ENCODE measurements around the gene CCDC191. TPM values are rescaled to one million over a fixed set of nuclear protein-coding genes. Genes with fewer than 3 reads are reported as not detected.

CCDC191 gene
- polyA plus RNA-seq, 2 of the 4 experiments (the other 2 are of a cell fraction) = 2.5 to 5.0 TPM

- DNase-seq (ENCODE audit: low read depth in 1 of 2, low spot score in 1 of 2) (no peak), ATAC-seq (no peak), FAIRE-seq (no peak)
- Histone ChIP-seq H3K4me1 (no peaks in the 10 kb centered on the region), H3K27ac (no peak overlapping the region), H3K9me3 (no peaks in the 10 kb centered on the region), H3K4me3 (no peak overlapping the region), H3K4me2 (no peak overlapping the region)
- CTCF ChIA-PET = no interaction called here
- POLR2A ChIA-PET = no interaction called here
- TF ChIP-seq KDM1A (IDR thresholded peaks at IDR 0.05; ENCODE audit: low read depth) (no peak), MYC (IDR thresholded peaks at IDR 0.05; ENCODE audit: borderline replicate concordance, low read length) (no peak), REST (IDR thresholded peaks at IDR 0.05) (no peak), KDM5A (IDR thresholded peaks at IDR 0.05) (no peak), RCOR1 (IDR thresholded peaks at IDR 0.05; ENCODE audit: low read depth, low read length) (no peak), EHMT2 (IDR thresholded peaks at IDR 0.05; ENCODE audit: low read depth) (no peak), ZFP36 (IDR thresholded peaks at IDR 0.05; ENCODE audit: borderline replicate concordance, partially characterized antibody) (no peak), JUN (IDR thresholded peaks at IDR 0.05) (no peak), TFCP2L1 (CRISPR knock-in tag; IDR thresholded peaks at IDR 0.05) (no peak), EHF (CRISPR knock-in tag; IDR thresholded peaks at IDR 0.05) (no peak)
- TF ChIP-seq, protein P1, sequence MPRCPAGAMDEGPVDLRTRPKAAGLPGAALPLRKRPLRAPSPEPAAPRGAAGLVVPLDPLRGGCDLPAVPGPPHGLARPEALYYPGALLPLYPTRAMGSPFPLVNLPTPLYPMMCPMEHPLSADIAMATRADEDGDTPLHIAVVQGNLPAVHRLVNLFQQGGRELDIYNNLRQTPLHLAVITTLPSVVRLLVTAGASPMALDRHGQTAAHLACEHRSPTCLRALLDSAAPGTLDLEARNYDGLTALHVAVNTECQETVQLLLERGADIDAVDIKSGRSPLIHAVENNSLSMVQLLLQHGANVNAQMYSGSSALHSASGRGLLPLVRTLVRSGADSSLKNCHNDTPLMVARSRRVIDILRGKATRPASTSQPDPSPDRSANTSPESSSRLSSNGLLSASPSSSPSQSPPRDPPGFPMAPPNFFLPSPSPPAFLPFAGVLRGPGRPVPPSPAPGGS (IDR thresholded peaks at IDR 0.05) = no peak
- TF ChIP-seq, protein P2, sequence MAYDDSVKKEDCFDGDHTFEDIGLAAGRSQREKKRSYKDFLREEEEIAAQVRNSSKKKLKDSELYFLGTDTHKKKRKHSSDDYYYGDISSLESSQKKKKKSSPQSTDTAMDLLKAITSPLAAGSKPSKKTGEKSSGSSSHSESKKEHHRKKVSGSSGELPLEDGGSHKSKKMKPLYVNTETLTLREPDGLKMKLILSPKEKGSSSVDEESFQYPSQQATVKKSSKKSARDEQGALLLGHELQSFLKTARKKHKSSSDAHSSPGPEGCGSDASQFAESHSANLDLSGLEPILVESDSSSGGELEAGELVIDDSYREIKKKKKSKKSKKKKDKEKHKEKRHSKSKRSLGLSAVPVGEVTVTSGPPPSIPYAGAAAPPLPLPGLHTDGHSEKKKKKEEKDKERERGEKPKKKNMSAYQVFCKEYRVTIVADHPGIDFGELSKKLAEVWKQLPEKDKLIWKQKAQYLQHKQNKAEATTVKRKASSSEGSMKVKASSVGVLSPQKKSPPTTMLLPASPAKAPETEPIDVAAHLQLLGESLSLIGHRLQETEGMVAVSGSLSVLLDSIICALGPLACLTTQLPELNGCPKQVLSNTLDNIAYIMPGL (CRISPR knock-in tag; IDR thresholded peaks at IDR 0.05; ENCODE audit: borderline replicate concordance) = no peak
- TF ChIP-seq, protein P3, sequence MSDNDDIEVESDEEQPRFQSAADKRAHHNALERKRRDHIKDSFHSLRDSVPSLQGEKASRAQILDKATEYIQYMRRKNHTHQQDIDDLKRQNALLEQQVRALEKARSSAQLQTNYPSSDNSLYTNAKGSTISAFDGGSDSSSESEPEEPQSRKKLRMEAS (IDR thresholded peaks at IDR 0.05) = no peak
- WGBS (ENCODE audit: missing lambda C conversion rate) = 92% methylated on average over 8 of the region's 8 CpGs
Measured at GRCh38 chr3:113954091-113954685, 102.1 kb downstream of the CCDC191 start.

DNA sequence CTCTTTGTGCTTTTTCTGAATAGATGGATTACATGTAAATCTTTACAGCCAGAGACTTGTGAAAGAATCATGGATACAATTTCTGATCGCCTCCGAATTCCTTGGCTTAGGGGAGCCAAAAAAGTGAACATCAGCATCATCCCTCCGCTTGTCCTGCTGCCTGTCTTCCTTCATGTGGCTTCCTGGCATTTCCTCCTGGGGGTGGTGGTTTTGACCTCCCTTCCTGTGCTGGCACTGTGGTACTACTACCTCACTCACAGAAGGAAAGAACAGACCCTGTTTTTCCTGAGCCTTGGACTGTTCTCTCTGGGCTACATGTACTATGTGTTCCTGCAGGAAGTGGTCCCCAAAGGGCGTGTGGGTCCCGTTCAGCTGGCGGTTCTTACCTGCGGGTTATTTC lies 102.6 kb downstream of the CCDC191 start:
- FAIRE-seq = no peak

More for the DNA sequence above, 102.6 kb downstream of the CCDC191 start:
- Histone ChIP-seq H3K4me3 (no peak overlapping the region), H3K4me2 (no peak overlapping the region), H3K4me1 (no peaks in the 10 kb centered on the region), H3K27ac (no peak overlapping the region), H3K9me3 (no peaks in the 10 kb centered on the region)
- ATAC-seq = no peak
- CTCF ChIA-PET = interaction anchor here (1.0 kb wide), 1 partner anchor 13 kb away, joined by 3 read pairs; no protein-coding TSS in a partner anchor
- TF ChIP-seq HOXA7 (CRISPR knock-in tag; IDR thresholded peaks at IDR 0.05) = no peak
- no peak for TF ChIP-seq FOSB (CRISPR knock-in tag; IDR thresholded peaks at IDR 0.05)
- TF ChIP-seq USF2 (IDR thresholded peaks at IDR 0.05) = no peak
- no peak for TF ChIP-seq HOXB5 (CRISPR knock-in tag; IDR thresholded peaks at IDR 0.05)
- no peak for TF ChIP-seq KDM1A (IDR thresholded peaks at IDR 0.05; ENCODE audit: low read depth)
- TF ChIP-seq POLR2AphosphoS2 (conservative IDR thresholded peaks at IDR 0.05; ENCODE audit: low read length) = no peak
- no peak for TF ChIP-seq FOXS1 (CRISPR knock-in tag; IDR thresholded peaks at IDR 0.05)
- TF ChIP-seq EHMT2 (IDR thresholded peaks at IDR 0.05; ENCODE audit: low read depth) = no peak
- TF ChIP-seq ZNF302 (CRISPR knock-in tag; IDR thresholded peaks at IDR 0.05) = no peak
- TF ChIP-seq JUNB (IDR thresholded peaks at IDR 0.05) = no peak
- TF ChIP-seq MAZ (IDR thresholded peaks at IDR 0.05; ENCODE audit: borderline replicate concordance, low read depth, low read length) = no peak
- no peak for TF ChIP-seq RFX5 (IDR thresholded peaks at IDR 0.05)
- TF ChIP-seq, protein P1 (IDR thresholded peaks at IDR 0.05) = no peak
- POLR2A ChIA-PET = no interaction called here
- no peak for DNase-seq (ENCODE audit: low read depth in 1 of 2, low spot score in 1 of 2)
- 89% methylated on average over 7 of the region's 7 CpGs for WGBS (ENCODE audit: missing lambda C conversion rate)

All from A549 (cell line).